SK-N-SH (cell line): ENCODE measurements around the gene LVRN. TPM values are rescaled to one million over a fixed set of nuclear protein-coding genes. Genes with fewer than 3 reads are reported as not detected.

Source experiments
- CTCF ChIA-PET: fragments of 300-600, 350-600 bp; formaldehyde crosslinking; extraction: SDS; loops from one replicate; lab custom pipeline; 2021; lab: Yijun Ruan, JAX
- POLR2A ChIA-PET: fragments of 350-600 bp; sonication (Branson Sonifier 250); formaldehyde crosslinking; extraction: SDS; loops from one replicate; lab custom pipeline; 2020; ENCODE audit warnings: antibody characterized with exemption, inconsistent platforms; lab: Yijun Ruan, JAX
- DNase-seq: peaks from one replicate; pipeline ENCODE4 v3.0.0; 2012
- H2AFZ ChIP-seq: fragments of 200-600 bp; sonication (generic); 2 replicates; pipeline ENCODE4 v1.8.1; 2016; ENCODE audit warnings: antibody characterized with exemption, mild to moderate bottlenecking, low read depth
- H3F3A ChIP-seq: fragments of 200-600 bp; sonication (generic); replicated peaks from 2 replicates; pipeline ENCODE3; 2016; ENCODE audit warnings: antibody characterized with exemption, mild to moderate bottlenecking; ENCODE audit not compliant: insufficient read depth
- H3K27ac ChIP-seq, 2 experiments: fragments of 200-500 bp in 1 of 2; fragments of 200-600 bp in 1 of 2; sonication (Bioruptor generic) in 1 of 2; sonication (generic), shearing (Covaris generic) in 1 of 2; 2 replicates each; pipeline versions ENCODE4 v1.5.1 to v1.6.1; 2014 to 2016; ENCODE audit warnings: low read depth in 2 of 2, inconsistent platforms in 1 of 2, low read length in 1 of 2, mild to moderate bottlenecking in 1 of 2, mixed read lengths in 1 of 2
- H3K27me3 ChIP-seq: fragments of 200-600 bp; sonication (generic), shearing (Covaris generic); 2 replicates; pipeline ENCODE4 v1.6.1; 2016; ENCODE audit warnings: mixed run types; ENCODE audit not compliant: insufficient read depth
- H3K36me3 ChIP-seq, 2 experiments: fragments of 200-500 bp in 1 of 2; fragments of 200-600 bp in 1 of 2; sonication (Bioruptor generic) in 1 of 2; sonication (generic) in 1 of 2; replicated peaks in 1 of 2; 2 replicates each; pipeline versions ENCODE3 to v1.5.1; 2014 to 2016; ENCODE audit warnings: low read length in 1 of 2, mild to moderate bottlenecking in 1 of 2; ENCODE audit not compliant: insufficient read depth in 2 of 2, control insufficient read depth in 1 of 2
- H3K4me1 ChIP-seq, 2 experiments: fragments of 200-500 bp in 1 of 2; fragments of 200-600 bp in 1 of 2; sonication (Bioruptor generic) in 1 of 2; sonication (generic), shearing (Covaris generic) in 1 of 2; 2 replicates each; pipeline versions ENCODE4 v1.5.1 to v1.6.1; 2014 to 2016; ENCODE audit warnings: low read depth in 1 of 2, low read length in 1 of 2, mixed run types in 1 of 2; ENCODE audit not compliant: insufficient read depth in 2 of 2, control insufficient read depth in 1 of 2
- H3K4me2 ChIP-seq: fragments of 200-600 bp; sonication (generic), shearing (Covaris generic); 2 replicates; pipeline ENCODE4 v1.6.1; 2017; ENCODE audit warnings: mixed run types
- H3K4me3 ChIP-seq, 2 experiments: fragments of 200-500 bp in 1 of 2; fragments of 200-600 bp in 1 of 2; sonication (Bioruptor generic) in 1 of 2; sonication (generic), shearing (Covaris generic) in 1 of 2; 2 replicates each; pipeline versions ENCODE4 v1.5.1 to v1.8.1; 2014 to 2016; ENCODE audit warnings: low read depth in 2 of 2, inconsistent platforms in 1 of 2, low read length in 1 of 2, mild to moderate bottlenecking in 1 of 2, mixed read lengths in 1 of 2, moderate library complexity in 1 of 2
- H3K79me2 ChIP-seq: fragments of 200-600 bp; sonication (generic); 2 replicates; pipeline ENCODE4 v1.8.1; 2017; ENCODE audit warnings: mild to moderate bottlenecking; ENCODE audit not compliant: insufficient read depth
- H3K9ac ChIP-seq: fragments of 200-600 bp; sonication (generic); 2 replicates; pipeline ENCODE4 v1.6.1; 2017; ENCODE audit warnings: mixed run types
- H3K9me2 ChIP-seq: fragments of 200-600 bp; sonication (generic); 2 replicates; pipeline ENCODE4 v1.6.1; 2017; ENCODE audit warnings: mixed run types
- H3K9me3 ChIP-seq: fragments of 200-600 bp; sonication (generic); 2 replicates; pipeline ENCODE4 v1.6.1; 2017; ENCODE audit warnings: mixed run types, mild to moderate bottlenecking, moderate library complexity
- H4K20me1 ChIP-seq: fragments of 200-600 bp; sonication (generic); 2 replicates; pipeline ENCODE4 v1.6.1; 2017; ENCODE audit warnings: mild to moderate bottlenecking, mixed run types; ENCODE audit not compliant: insufficient read depth
- CHD2 ChIP-seq: fragments of 150-350 bp; IDR thresholded peaks from 2 replicates; pipeline ENCODE4 v1.6.1; 2018; ENCODE audit warnings: low read length; ENCODE audit not compliant: partially characterized antibody
- EP300 ChIP-seq, 2 experiments: IDR thresholded peaks; 2 replicates each; pipeline versions ENCODE4 v1.4.0 to v1.6.1; 2012; ENCODE audit warnings: borderline replicate concordance in 1 of 2, low read depth in 1 of 2, low read length in 1 of 2
- EZH2phosphoT487 ChIP-seq: fragments of 200-600 bp; sonication (generic); IDR thresholded peaks from 2 replicates; pipeline ENCODE4 v1.6.1; 2017; ENCODE audit warnings: low read depth, mixed run types, mild to moderate bottlenecking, antibody characterized with exemption, moderate library complexity, borderline replicate concordance
- FOXJ3 ChIP-seq: sonication (generic); formaldehyde crosslinking; IDR thresholded peaks from 2 replicates; pipeline ENCODE4 v1.5.1; 2020; ENCODE audit warnings: mild to moderate bottlenecking, missing genetic modification reagents
- JUND ChIP-seq: IDR thresholded peaks from 2 replicates; pipeline ENCODE4 v1.4.0; 2012
- MXI1 ChIP-seq: IDR thresholded peaks from 2 replicates; pipeline ENCODE4 v1.6.1; 2012; ENCODE audit warnings: mild to moderate bottlenecking, low read depth, low read length, improper control_type of control experiment
- NRF1 ChIP-seq: IDR thresholded peaks from 2 replicates; pipeline ENCODE4 v1.6.1; 2012; ENCODE audit warnings: low read depth, mild to moderate bottlenecking, low read length
- RAD21 ChIP-seq: IDR thresholded peaks from 2 replicates; pipeline ENCODE4 v1.6.1; 2012; ENCODE audit warnings: mild to moderate bottlenecking, low read length
- TAF1 ChIP-seq: IDR thresholded peaks from 2 replicates; pipeline ENCODE4 v1.6.1; 2012; ENCODE audit warnings: low read depth, mild to moderate bottlenecking, low read length, moderate library complexity, borderline replicate concordance
- TEAD4 ChIP-seq: IDR thresholded peaks from 2 replicates; pipeline ENCODE4 v1.4.0; 2012; ENCODE audit warnings: mild to moderate bottlenecking, borderline replicate concordance; ENCODE audit not compliant: insufficient read depth
- YY1 ChIP-seq: IDR thresholded peaks from 2 replicates; pipeline ENCODE4 v1.4.0; 2012; ENCODE audit warnings: low read depth, mild to moderate bottlenecking
- WGBS: methylation state at CpG from one replicate; pipeline ENCODE4 v1.1.6; 2017; ENCODE audit warnings: low lambda C conversion rate; 5-methylcytosine and 5-hydroxymethylcytosine counted together
- polyA plus RNA-seq, 3 experiments: library from polyadenylated mRNA; depleted of rRNA; stranded (reverse); fragments of >200 nt; gene quantifications; 2 replicates each; pipeline ENCODE4 v1.2.3, GENCODE V29; 2012
- TF ChIP-seq, protein P1 (sequence below): IDR thresholded peaks from 2 replicates; pipeline ENCODE4 v1.4.0; 2012; ENCODE audit warnings: low read depth, borderline replicate concordance
- TF ChIP-seq, protein P2 (sequence below): fragments of 150-350 bp; IDR thresholded peaks from 2 replicates; pipeline ENCODE4 v1.6.1; 2017; ENCODE audit warnings: antibody characterized with exemption, low read length, low read depth, borderline replicate concordance
- TF ChIP-seq, protein P3 (sequence below): IDR thresholded peaks from 2 replicates; pipeline ENCODE4 v1.4.0; 2012; ENCODE audit warnings: low read depth, borderline replicate concordance
- TF ChIP-seq, protein P4 (sequence below): IDR thresholded peaks from 2 replicates; pipeline ENCODE4 v1.4.0; 2012; ENCODE audit warnings: low read depth
- TF ChIP-seq, protein P5 (sequence below): IDR thresholded peaks from 2 replicates; pipeline ENCODE4; 2012

LVRN gene
- polyA plus RNA-seq, 1 of the 3 experiments (the other 2 are of a cell fraction) = 0.10 TPM

GRCh38 chr5:116068028-116068632 is 105.9 kb downstream of the LVRN start (continued):
- TF ChIP-seq, protein P1, sequence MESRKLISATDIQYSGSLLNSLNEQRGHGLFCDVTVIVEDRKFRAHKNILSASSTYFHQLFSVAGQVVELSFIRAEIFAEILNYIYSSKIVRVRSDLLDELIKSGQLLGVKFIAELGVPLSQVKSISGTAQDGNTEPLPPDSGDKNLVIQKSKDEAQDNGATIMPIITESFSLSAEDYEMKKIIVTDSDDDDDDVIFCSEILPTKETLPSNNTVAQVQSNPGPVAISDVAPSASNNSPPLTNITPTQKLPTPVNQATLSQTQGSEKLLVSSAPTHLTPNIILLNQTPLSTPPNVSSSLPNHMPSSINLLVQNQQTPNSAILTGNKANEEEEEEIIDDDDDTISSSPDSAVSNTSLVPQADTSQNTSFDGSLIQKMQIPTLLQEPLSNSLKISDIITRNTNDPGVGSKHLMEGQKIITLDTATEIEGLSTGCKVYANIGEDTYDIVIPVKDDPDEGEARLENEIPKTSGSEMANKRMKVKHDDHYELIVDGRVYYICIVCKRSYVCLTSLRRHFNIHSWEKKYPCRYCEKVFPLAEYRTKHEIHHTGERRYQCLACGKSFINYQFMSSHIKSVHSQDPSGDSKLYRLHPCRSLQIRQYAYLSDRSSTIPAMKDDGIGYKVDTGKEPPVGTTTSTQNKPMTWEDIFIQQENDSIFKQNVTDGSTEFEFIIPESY = no peak
- no peak for TF ChIP-seq MXI1
- TF ChIP-seq, protein P2, sequence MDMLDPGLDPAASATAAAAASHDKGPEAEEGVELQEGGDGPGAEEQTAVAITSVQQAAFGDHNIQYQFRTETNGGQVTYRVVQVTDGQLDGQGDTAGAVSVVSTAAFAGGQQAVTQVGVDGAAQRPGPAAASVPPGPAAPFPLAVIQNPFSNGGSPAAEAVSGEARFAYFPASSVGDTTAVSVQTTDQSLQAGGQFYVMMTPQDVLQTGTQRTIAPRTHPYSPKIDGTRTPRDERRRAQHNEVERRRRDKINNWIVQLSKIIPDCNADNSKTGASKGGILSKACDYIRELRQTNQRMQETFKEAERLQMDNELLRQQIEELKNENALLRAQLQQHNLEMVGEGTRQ = no peak
- TF ChIP-seq EP300 (IDR thresholded peaks at IDR 0.05; ENCODE audit: borderline replicate concordance in 1 of 2, low read depth in 1 of 2, low read length in 1 of 2) = no peak
- TF ChIP-seq, protein P3, sequence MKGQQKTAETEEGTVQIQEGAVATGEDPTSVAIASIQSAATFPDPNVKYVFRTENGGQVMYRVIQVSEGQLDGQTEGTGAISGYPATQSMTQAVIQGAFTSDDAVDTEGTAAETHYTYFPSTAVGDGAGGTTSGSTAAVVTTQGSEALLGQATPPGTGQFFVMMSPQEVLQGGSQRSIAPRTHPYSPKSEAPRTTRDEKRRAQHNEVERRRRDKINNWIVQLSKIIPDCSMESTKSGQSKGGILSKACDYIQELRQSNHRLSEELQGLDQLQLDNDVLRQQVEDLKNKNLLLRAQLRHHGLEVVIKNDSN = no peak
- TF ChIP-seq, protein P4, sequence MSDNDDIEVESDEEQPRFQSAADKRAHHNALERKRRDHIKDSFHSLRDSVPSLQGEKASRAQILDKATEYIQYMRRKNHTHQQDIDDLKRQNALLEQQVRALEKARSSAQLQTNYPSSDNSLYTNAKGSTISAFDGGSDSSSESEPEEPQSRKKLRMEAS = no peak
- no peak for TF ChIP-seq TEAD4
- TF ChIP-seq EZH2phosphoT487 = no peak

DNA sequence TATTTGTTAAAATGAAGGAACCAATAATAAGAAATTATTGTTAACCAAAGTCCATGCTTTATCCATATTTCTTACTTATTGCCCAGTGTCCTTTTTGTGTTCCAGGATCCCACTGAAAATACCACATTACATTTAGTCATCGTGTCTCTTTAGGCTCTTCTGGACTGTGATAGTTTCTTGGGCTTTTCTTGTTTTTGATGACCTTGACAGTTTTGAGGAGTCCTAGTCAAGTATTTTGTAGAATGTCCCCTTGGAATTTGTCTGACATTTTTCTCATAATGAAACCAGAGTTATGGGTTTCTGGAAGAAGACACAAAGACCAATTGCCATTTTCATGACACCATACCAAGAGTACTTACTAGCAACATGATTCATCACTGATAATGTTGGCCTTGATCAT is 108.9 kb downstream of the LVRN start:
- 93% methylated on average over 1 of the region's 1 CpG for WGBS
- POLR2A ChIA-PET = no interaction called here

More for the DNA sequence above, 108.9 kb downstream of the LVRN start:
- CTCF ChIA-PET = interaction anchor here (1.2 to 1.8 kb wide), 2 partner anchors 183 to 436 kb away, joined by 3 to 4 read pairs; no protein-coding TSS in a partner anchor
- no peaks in the 10 kb centered on the region for H3K79me2 ChIP-seq
- H2AFZ ChIP-seq = no peak overlapping the region
- H3K9ac ChIP-seq = no peak overlapping the region
- no peak overlapping the region for H3K27ac ChIP-seq
- H3K4me2 ChIP-seq = no peak overlapping the region
- H3K36me3 ChIP-seq = no peaks in the 10 kb centered on the region
- no peaks in the 10 kb centered on the region for H3F3A ChIP-seq
- H3K27me3 ChIP-seq = no peaks in the 10 kb centered on the region
- no peaks in the 10 kb centered on the region for H4K20me1 ChIP-seq
- TF ChIP-seq JUND = no peak
- TF ChIP-seq, protein P4 = no peak
- TF ChIP-seq, protein P2 = no peak
- TF ChIP-seq RAD21 = no peak
- no peak for TF ChIP-seq TAF1
- no peak for TF ChIP-seq EZH2phosphoT487
- no peak for TF ChIP-seq YY1
- TF ChIP-seq, protein P5, sequence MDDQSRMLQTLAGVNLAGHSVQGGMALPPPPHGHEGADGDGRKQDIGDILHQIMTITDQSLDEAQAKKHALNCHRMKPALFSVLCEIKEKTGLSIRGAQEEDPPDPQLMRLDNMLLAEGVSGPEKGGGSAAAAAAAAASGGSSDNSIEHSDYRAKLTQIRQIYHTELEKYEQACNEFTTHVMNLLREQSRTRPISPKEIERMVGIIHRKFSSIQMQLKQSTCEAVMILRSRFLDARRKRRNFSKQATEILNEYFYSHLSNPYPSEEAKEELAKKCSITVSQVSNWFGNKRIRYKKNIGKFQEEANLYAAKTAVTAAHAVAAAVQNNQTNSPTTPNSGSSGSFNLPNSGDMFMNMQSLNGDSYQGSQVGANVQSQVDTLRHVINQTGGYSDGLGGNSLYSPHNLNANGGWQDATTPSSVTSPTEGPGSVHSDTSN = no peak
- no peak for TF ChIP-seq CHD2
- TF ChIP-seq NRF1 = no peak
- no peak for TF ChIP-seq TEAD4
- no peak for TF ChIP-seq FOXJ3 (CRISPR knock-in tag)
- TF ChIP-seq MXI1 = no peak
- TF ChIP-seq, protein P1 = no peak
- H3K9me2 ChIP-seq = no peaks in the 10 kb centered on the region
- H3K4me1 ChIP-seq = no peaks in the 10 kb centered on the region; a peak in 1 of 4 replicates
- no peak overlapping the region for H3K4me3 ChIP-seq
- no peak for DNase-seq
- no peaks in the 10 kb centered on the region for H3K9me3 ChIP-seq
